Gastrocnemius medialis (tissue), 4 donors: ENCODE measurements around the gene NIPA2.

Experiments
- CTCF ChIP-seq, 5 experiments: fragments of 450-650 bp in 3 of 5; fragments of 200-600 bp in 2 of 5; sonication (generic) in 2 of 5; IDR thresholded peaks in 4 of 5; conservative IDR thresholded peaks in 1 of 5; 1 replicate in 4 of 5; 2 replicates in 1 of 5; pipeline ENCODE4 v1.5.1; 2016 to 2019; ENCODE audit warnings: antibody characterized with exemption in 5 of 5, mild to moderate bottlenecking in 3 of 5, moderate library complexity in 3 of 5
- POLR2A ChIP-seq, 2 donors: fragments of 450-650 bp; IDR thresholded peaks; one replicate each; pipeline ENCODE4 v1.6.1; 2017; ENCODE audit warnings: antibody characterized with exemption in 2 of 2, mild to moderate bottlenecking in 2 of 2, moderate library complexity in 2 of 2

DNA sequence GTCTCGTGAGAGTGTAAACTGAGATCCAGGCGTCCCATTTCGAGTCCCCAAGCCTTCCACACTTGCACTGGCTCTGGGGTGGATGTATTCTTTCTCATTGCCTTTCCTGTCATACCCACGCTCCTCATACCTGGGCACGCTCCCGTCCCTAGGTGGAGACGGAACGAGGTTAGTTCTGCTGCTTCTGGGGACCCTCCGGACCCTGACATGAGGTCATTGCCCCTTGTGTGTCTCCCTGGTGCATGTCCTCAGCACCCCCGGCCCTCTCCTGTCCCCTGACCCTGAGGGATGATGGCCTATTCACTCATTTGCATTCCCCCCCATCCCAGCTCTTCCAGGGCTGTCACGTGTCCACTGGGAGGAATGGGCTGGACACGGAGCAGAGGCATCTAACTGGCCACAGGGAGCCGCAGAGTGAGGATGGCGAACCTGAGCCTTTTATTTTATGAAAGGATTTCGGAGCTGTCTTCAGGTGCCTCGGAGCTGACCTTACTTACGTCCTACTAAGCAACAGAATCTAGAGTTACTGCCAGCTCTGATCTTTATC is 43.8 kb upstream of the NIPA2 start:
- TF ChIP-seq POLR2A (IDR thresholded peaks at IDR 0.05) (no peak), CTCF (IDR thresholded peaks at IDR 0.05 in 4 of 5, conservative IDR thresholded peaks at IDR 0.05 in 1 of 5) (no peak)
